ENCODE results near the gene RRBP1. TPM values are rescaled to one million over a fixed set of nuclear protein-coding genes. Genes with fewer than 3 reads are reported as not detected.

Gene RRBP1
- total RNA-seq, 4 donors from 2014 or later: 76.5 to 162 (median 83.9) TPM

DNA sequence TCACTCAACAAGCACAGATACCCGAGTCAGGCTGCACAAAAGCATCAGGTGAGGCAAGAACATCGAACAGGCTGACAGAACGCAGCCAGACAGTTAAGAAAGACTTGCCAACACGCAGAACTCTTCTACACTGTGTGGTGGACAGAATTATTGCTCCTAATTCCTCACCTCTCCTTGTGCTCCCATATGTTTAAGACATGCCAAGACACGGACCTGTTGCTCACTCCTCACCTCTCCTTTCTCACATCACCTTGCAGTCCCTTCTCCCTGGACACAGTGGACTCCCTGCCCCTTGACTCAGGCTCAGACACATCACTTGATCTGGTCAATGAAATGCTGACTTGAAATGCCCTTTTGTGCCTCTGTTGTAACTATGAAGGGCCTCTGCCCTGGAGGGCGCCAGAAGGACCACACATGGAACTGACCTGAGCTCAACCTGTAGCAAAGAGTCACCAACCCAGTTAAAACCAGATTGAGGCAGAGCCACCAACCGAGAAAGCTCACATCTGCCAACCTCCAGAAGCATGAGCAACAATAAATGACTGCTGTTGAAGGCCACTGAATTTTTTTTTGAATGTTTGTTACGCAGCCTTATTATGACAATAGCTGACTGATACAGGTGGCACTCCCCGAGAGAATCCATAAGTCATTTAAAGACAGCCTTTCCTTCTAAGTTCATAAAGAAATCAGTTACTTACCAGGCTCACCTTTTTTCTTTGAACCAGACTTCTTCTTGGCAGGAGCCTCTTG lies 24.0 kb downstream of the RRBP1 start:
- Histone ChIP-seq H3K27ac (no peak overlapping the region), H3K9me3 (peaks cover 0 to 6% (median 0%) of the 10 kb centered on the region in 4 donors), H3K36me3 (peaks cover 0 to 35% (median 0%) of the 10 kb centered on the region in 3 donors), H3K27me3 (no peaks in the 10 kb centered on the region), H3K4me3 (no peak overlapping the region), H3K4me1 (peaks cover 0 to 59% (median 22%) of the 10 kb centered on the region in 4 donors)
- DNase-seq (ENCODE audit: low spot score in 2 of 2): no peak
- TF ChIP-seq POLR2A (IDR thresholded peaks at IDR 0.05) (no peak), EP300 (IDR thresholded peaks at IDR 0.05) (no peak)
- TF ChIP-seq, protein P1, sequence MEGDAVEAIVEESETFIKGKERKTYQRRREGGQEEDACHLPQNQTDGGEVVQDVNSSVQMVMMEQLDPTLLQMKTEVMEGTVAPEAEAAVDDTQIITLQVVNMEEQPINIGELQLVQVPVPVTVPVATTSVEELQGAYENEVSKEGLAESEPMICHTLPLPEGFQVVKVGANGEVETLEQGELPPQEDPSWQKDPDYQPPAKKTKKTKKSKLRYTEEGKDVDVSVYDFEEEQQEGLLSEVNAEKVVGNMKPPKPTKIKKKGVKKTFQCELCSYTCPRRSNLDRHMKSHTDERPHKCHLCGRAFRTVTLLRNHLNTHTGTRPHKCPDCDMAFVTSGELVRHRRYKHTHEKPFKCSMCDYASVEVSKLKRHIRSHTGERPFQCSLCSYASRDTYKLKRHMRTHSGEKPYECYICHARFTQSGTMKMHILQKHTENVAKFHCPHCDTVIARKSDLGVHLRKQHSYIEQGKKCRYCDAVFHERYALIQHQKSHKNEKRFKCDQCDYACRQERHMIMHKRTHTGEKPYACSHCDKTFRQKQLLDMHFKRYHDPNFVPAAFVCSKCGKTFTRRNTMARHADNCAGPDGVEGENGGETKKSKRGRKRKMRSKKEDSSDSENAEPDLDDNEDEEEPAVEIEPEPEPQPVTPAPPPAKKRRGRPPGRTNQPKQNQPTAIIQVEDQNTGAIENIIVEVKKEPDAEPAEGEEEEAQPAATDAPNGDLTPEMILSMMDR (IDR thresholded peaks at IDR 0.05): no peak
- 90 to 93% methylated on average over 9 of the region's 9 CpGs for WGBS, 2 donors

DNA sequence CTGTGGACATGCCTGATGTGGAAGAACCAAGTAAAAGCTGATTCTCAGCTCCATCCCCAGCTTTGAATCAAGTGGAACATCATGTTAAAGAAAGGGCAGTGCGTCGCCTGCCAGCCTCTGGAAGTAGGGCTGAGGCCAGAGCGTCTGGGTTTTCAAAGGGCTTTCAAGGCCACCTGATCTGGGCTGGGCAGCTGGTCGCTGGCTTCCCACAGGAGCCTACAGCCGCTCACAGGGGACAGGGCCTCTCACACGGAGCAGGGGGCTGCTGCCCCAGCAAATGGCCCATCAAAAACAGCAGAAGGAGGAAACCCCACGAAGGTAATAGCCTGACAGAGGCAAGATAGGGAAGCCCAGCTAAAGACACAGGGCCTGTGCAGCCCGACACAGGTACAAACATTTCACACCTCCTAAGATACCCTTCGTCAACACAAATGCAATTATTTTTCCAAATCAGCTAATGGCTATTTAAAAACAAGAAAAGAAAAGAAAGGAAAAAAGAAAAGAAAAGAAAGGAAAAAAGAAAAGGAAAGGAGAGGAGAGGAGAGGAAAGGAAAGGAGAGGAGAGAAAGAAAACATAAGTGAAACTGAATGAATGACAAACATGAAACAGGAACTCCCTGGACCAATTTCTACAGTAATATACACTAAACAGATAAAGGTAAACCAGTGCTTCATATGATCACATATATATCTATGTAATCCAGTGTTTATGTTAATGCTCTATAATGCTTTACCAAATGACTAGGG lies 24.8 kb downstream of the RRBP1 start:
- TF ChIP-seq POLR2A (IDR thresholded peaks at IDR 0.05) (no peak), EP300 (IDR thresholded peaks at IDR 0.05) (no peak)
- TF ChIP-seq, protein P1 (IDR thresholded peaks at IDR 0.05): no peak
- Histone ChIP-seq H3K9me3 (peaks cover 0 to 6% (median 0%) of the 10 kb centered on the region in 4 donors), H3K27ac (peak overlapping the region in 1 of 4 donors; percentile 38), H3K4me3 (no peak overlapping the region), H3K4me1 (peaks cover 0 to 56% (median 14%) of the 10 kb centered on the region in 4 donors), H3K27me3 (no peaks in the 10 kb centered on the region), H3K36me3 (peaks cover 0 to 35% (median 0%) of the 10 kb centered on the region in 3 donors)
- DNase-seq (ENCODE audit: low spot score in 2 of 2): no peak
- 69 to 83% methylated on average over 9 of the region's 9 CpGs for WGBS, 2 donors

DNA sequence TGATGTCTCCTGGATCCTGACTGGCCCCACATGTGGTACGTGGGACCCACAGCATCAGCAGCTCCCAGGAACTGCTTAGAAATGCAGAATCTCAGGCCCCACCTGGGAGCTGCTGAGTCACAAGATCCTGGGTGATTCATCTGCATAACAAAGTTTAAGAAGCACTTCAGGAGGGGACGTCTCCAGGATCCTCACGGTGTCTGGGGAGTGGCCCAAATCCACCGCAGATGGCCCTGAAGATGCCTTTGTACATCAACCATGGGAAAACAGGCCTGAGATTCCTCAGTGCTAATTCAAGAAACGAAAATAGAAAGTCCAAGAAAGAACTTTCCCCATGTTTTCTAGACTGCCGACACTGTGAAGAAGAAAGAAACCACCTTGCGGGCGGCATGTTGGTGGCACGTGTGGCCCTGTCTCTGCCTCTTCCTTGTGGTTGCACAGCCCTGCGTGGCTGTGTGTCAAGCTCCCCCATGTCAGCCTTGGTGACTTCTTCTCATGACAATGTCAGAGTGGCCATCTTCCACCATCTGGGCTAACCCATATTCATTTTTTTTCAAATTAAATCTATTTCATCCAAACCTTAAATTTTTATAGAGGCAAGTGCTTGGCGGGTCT lies 26.1 kb downstream of the RRBP1 start:
- H3K27ac ChIP-seq: peak overlapping the region in 1 of 4 donors; percentile 63
- DNase-seq (ENCODE audit: low spot score in 2 of 2): no peak
- no peaks in the 10 kb centered on the region for H3K27me3 ChIP-seq
- peaks cover 0 to 56% (median 13%) of the 10 kb centered on the region in 4 donors for H3K4me1 ChIP-seq
- TF ChIP-seq EP300 (IDR thresholded peaks at IDR 0.05): no peak
- TF ChIP-seq, protein P1 (IDR thresholded peaks at IDR 0.05): no peak
- H3K4me3 ChIP-seq: no peak overlapping the region
- 84 to 87% methylated on average over 11 of the region's 11 CpGs for WGBS, 2 donors
- peaks cover 0 to 35% (median 0%) of the 10 kb centered on the region in 3 donors for H3K36me3 ChIP-seq
- H3K9me3 ChIP-seq: peaks cover 0 to 6% (median 0%) of the 10 kb centered on the region in 4 donors

DNA sequence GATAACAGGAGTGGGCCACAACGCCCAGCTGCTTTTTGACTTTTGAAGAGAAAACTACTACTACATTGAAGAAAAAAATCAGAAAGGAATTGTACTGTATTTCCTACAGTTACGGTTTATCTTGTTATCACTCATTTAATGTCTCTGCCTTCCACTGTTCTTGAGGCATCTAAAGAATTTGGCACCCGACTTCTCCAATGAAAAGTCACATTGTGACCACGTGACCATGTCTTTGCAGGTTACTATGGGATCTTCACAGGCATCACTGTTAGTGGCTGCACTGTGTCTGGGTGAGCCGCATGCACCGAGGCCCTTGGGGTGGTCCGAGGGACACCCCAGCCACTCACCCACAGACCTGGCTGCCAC lies 26.8 kb downstream of the RRBP1 start:
- Histone ChIP-seq H3K36me3 (peaks cover 0 to 35% (median 0%) of the 10 kb centered on the region in 3 donors), H3K9me3 (peaks cover 0 to 6% (median 0%) of the 10 kb centered on the region in 4 donors), H3K4me1 (peaks cover 0 to 56% (median 17%) of the 10 kb centered on the region in 4 donors), H3K27me3 (no peaks in the 10 kb centered on the region), H3K27ac (peak overlapping the region in 2 of 4 donors; percentile 12 to 63), H3K4me3 (no peak overlapping the region)
- 39 to 66% methylated on average over 7 of the region's 7 CpGs for WGBS, 2 donors
- no peak for DNase-seq (ENCODE audit: low spot score in 2 of 2)
- TF ChIP-seq EP300 (IDR thresholded peaks at IDR 0.05): no peak
- TF ChIP-seq, protein P1 (IDR thresholded peaks at IDR 0.05): peak in 1 of 5 experiments; percentile 8
